Neural cell (in vitro differentiated cells): Measurements from ENCODE around the gene ITGBL1. TPM values are rescaled to one million over a fixed set of nuclear protein-coding genes. Genes with fewer than 3 reads are reported as not detected.

Experiments
- H2AFZ ChIP-seq: fragments of 200-600, 300-800 bp; sonication (generic), shearing (Covaris generic); 2 replicates; pipeline ENCODE4 v1.6.0; 2014; ENCODE audit warnings: low read depth, mild to moderate bottlenecking, antibody characterized with exemption, low read length, moderate library complexity
- H3F3A ChIP-seq: fragments of 200-600 bp; shearing (Covaris generic); 2 replicates; pipeline ENCODE4 v1.6.1; 2016; ENCODE audit warnings: mild to moderate bottlenecking, moderate library complexity, mixed read lengths, antibody characterized with exemption, low read length; ENCODE audit not compliant: insufficient read depth, poor library complexity, severe bottlenecking
- H3K27ac ChIP-seq: fragments of 200-600, 300-800 bp; sonication (generic), shearing (Covaris generic); 2 replicates; pipeline ENCODE4 v1.5.1; 2014; ENCODE audit warnings: mild to moderate bottlenecking, low read length, moderate library complexity
- H3K27me3 ChIP-seq: fragments of 300-800, 200-600 bp; sonication (generic), shearing (Covaris generic); 2 replicates; pipeline ENCODE4 v1.6.0; 2014; ENCODE audit warnings: mild to moderate bottlenecking, low read depth, low read length, moderate library complexity; ENCODE audit not compliant: insufficient read depth
- H3K36me3 ChIP-seq: fragments of 300-800, 200-600 bp; sonication (generic), shearing (Covaris generic); 2 replicates; pipeline ENCODE4 v1.5.1; 2014; ENCODE audit warnings: mild to moderate bottlenecking, antibody characterized with exemption, low read length, moderate library complexity; ENCODE audit not compliant: insufficient read depth
- H3K4me2 ChIP-seq: fragments of 300-800, 200-600 bp; sonication (generic), shearing (Covaris generic); 2 replicates; pipeline ENCODE4 v1.6.0; 2014; ENCODE audit warnings: mild to moderate bottlenecking, low read length
- H3K4me3 ChIP-seq: fragments of 300-800, 200-600 bp; sonication (generic), shearing (Covaris generic); 2 replicates; pipeline ENCODE4 v1.5.1; 2014; ENCODE audit warnings: mild to moderate bottlenecking, low read length, moderate library complexity
- H3K79me2 ChIP-seq: fragments of 200-600 bp; shearing (Covaris generic); replicated peaks from 2 replicates; pipeline ENCODE4 v1.6.0; 2014; ENCODE audit warnings: mild to moderate bottlenecking, low read length, moderate library complexity; ENCODE audit not compliant: insufficient read depth
- H3K9ac ChIP-seq: fragments of 300-800, 200-600 bp; sonication (generic), shearing (Covaris generic); 2 replicates; pipeline ENCODE4 v1.6.1; 2016; ENCODE audit warnings: mild to moderate bottlenecking, low read length, mixed read lengths
- H3K9me2 ChIP-seq: fragments of 200-600 bp; shearing (Covaris generic); 2 replicates; pipeline ENCODE4 v1.6.1; 2016; ENCODE audit warnings: mild to moderate bottlenecking, low read length, mixed read lengths; ENCODE audit not compliant: insufficient read depth
- H3K9me3 ChIP-seq: fragments of 200-600, 300-800 bp; sonication (generic), shearing (Covaris generic); 2 replicates; pipeline ENCODE4 v1.6.1; 2016; ENCODE audit warnings: mild to moderate bottlenecking, mixed run types, low read length, moderate library complexity, mixed read lengths
- H4K20me1 ChIP-seq: fragments of 200-600 bp; shearing (Covaris generic); 2 replicates; pipeline ENCODE4 v1.6.1; 2016; ENCODE audit warnings: mild to moderate bottlenecking, mixed run types; ENCODE audit not compliant: insufficient read depth
- EP300 ChIP-seq: fragments of 450-650 bp; conservative IDR thresholded peaks from 2 replicates; pipeline ENCODE4 v1.6.1; 2014; ENCODE audit warnings: antibody characterized with exemption, mild to moderate bottlenecking, moderate library complexity; ENCODE audit not compliant: poor library complexity, severe bottlenecking
- EZH2 ChIP-seq: fragments of 200-600, 300-800 bp; shearing (Covaris generic), sonication (generic); IDR thresholded peaks from 2 replicates; pipeline ENCODE4 v1.6.1; 2014; ENCODE audit warnings: antibody characterized with exemption, low read length, borderline replicate concordance, mild to moderate bottlenecking; ENCODE audit not compliant: insufficient read depth, poor library complexity, severe bottlenecking
- MXI1 ChIP-seq: fragments of 450-650 bp; conservative IDR thresholded peaks from 2 replicates; pipeline ENCODE4 v1.6.1; 2014; ENCODE audit warnings: antibody characterized with exemption, mild to moderate bottlenecking; ENCODE audit not compliant: poor library complexity, severe bottlenecking
- POLR2AphosphoS5 ChIP-seq: IDR thresholded peaks from 2 replicates; pipeline ENCODE4 v1.6.1; 2012
- RAD21 ChIP-seq: fragments of 450-650 bp; conservative IDR thresholded peaks from 2 replicates; pipeline ENCODE4 v1.6.1; 2014; ENCODE audit warnings: antibody characterized with exemption, mild to moderate bottlenecking, moderate library complexity
- REST ChIP-seq: IDR thresholded peaks from 2 replicates; pipeline ENCODE4 v1.6.1; 2012; ENCODE audit warnings: borderline replicate concordance
- SMC3 ChIP-seq: fragments of 450-650 bp; conservative IDR thresholded peaks from 2 replicates; pipeline ENCODE4 v1.6.1; 2014; ENCODE audit warnings: antibody characterized with exemption, mild to moderate bottlenecking, moderate library complexity; ENCODE audit not compliant: poor library complexity
- TAF1 ChIP-seq: IDR thresholded peaks from 2 replicates; pipeline ENCODE4 v1.6.1; 2012; ENCODE audit warnings: low read depth
- polyA minus RNA-seq: library from RNA; depleted of rRNA, polyadenylated mRNA; stranded (reverse); fragments of >200 nt; gene quantifications from 2 replicates; pipeline ENCODE4 v1.2.3, GENCODE V29; 2014
- polyA plus RNA-seq: library from polyadenylated mRNA; depleted of rRNA; stranded (reverse); fragments of >200 nt; gene quantifications from 2 replicates; pipeline ENCODE4 v1.2.3, GENCODE V29; 2014
- TF ChIP-seq, protein P1 (sequence below): fragments of 450-650 bp; IDR thresholded peaks from 2 replicates; pipeline ENCODE4 v1.5.1; 2014; ENCODE audit warnings: antibody characterized with exemption, mild to moderate bottlenecking, moderate library complexity; ENCODE audit not compliant: poor library complexity, severe bottlenecking

The ITGBL1 gene
- polyA plus RNA-seq (0.46 and 0.84 TPM in 2 replicates), polyA minus RNA-seq (0.49 and 0.58 TPM in 2 replicates)

DNA sequence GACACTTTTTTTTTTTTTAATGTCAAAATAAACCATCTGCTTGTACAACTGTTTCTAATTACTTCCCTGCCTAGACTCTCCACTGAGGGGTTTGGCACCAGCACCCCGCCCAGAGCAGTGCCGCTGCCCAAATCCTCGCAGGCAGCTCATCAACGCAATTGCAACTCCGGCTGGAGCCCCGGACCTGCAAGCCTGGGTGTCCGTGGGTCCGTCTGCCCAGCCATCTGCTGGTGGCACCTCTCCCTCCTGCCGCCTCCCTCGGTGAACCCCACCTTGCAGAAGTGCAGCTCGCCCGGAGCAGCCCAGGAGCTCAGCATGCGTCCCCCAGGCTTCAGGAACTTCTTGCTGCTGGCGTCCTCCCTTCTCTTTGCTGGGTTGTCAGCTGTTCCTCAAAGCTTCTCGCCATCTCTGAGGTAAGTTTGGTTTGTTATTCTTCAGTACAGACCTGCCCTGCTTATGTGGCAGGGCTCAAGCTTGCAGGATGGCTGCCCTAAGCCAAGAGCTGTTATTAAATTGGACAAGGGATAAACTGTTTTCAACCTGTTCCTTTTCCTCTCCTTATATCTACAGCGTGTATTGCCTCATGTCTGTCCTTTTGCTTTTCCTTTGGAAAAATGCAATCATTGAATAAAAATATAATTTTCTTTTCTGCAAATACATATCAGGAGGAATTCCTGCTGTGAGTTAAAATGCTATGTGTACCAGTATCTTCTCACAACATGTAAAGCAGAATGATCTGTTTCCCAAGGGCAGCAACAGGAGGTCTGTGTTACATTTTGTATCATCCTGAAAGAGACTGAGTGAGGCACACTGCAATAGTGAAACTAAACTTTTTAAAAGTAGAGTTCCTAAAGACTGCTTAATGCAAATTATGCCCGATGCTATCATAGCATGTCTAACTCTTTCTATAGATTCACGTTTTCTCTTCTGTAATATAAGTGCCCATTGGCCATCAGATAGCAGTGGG is at the start of gene ITGBL1:
ITGBL1 (plus strand) TSS at position 157 of the 967 bp plus-strand sequence; CDS start at position 316, 159 bp downstream.
- Histone ChIP-seq H3F3A (no peaks in the 10 kb centered on the region), H2AFZ (no peak within 1 kb of the TSS), H3K79me2 (no peaks in the 10 kb centered on the region), H4K20me1 (no peaks in the 10 kb centered on the region), H3K27ac (no peak within 1 kb of the TSS), H3K27me3 (no peaks in the 10 kb centered on the region), H3K36me3 (no peaks in the 10 kb centered on the region), H3K9ac (no peak within 1 kb of the TSS), H3K4me3 (no peak within 1 kb of the TSS), H3K4me2 (no peak within 1 kb of the TSS), H3K9me3 (no peaks in the 10 kb centered on the region), H3K9me2 (no peaks in the 10 kb centered on the region)
- TF ChIP-seq SMC3 (no peak), TAF1 (no peak), REST (no peak), EP300 (no peak), RAD21 (no peak)
- TF ChIP-seq, protein P1, sequence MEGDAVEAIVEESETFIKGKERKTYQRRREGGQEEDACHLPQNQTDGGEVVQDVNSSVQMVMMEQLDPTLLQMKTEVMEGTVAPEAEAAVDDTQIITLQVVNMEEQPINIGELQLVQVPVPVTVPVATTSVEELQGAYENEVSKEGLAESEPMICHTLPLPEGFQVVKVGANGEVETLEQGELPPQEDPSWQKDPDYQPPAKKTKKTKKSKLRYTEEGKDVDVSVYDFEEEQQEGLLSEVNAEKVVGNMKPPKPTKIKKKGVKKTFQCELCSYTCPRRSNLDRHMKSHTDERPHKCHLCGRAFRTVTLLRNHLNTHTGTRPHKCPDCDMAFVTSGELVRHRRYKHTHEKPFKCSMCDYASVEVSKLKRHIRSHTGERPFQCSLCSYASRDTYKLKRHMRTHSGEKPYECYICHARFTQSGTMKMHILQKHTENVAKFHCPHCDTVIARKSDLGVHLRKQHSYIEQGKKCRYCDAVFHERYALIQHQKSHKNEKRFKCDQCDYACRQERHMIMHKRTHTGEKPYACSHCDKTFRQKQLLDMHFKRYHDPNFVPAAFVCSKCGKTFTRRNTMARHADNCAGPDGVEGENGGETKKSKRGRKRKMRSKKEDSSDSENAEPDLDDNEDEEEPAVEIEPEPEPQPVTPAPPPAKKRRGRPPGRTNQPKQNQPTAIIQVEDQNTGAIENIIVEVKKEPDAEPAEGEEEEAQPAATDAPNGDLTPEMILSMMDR, result no peak

GRCh38 chr13:101406791-101407190 is 45.7 kb upstream of the ITGBL1 start:
- no peaks in the 10 kb centered on the region for H4K20me1 ChIP-seq
- H3K4me3 ChIP-seq, result no peak overlapping the region
- H3K36me3 ChIP-seq, result no peaks in the 10 kb centered on the region
- no peak overlapping the region for H3K9ac ChIP-seq
- H2AFZ ChIP-seq, result no peak overlapping the region
- no peak overlapping the region for H3K4me2 ChIP-seq
- no peaks in the 10 kb centered on the region for H3K27me3 ChIP-seq
- H3F3A ChIP-seq, result no peaks in the 10 kb centered on the region
- H3K79me2 ChIP-seq, result no peaks in the 10 kb centered on the region
- H3K9me3 ChIP-seq, result no peaks in the 10 kb centered on the region
- no peak overlapping the region for H3K27ac ChIP-seq
- no peaks in the 10 kb centered on the region for H3K9me2 ChIP-seq
- TF ChIP-seq EZH2, result no peak
- TF ChIP-seq MXI1, result no peak
- TF ChIP-seq RAD21, result no peak
- no peak for TF ChIP-seq REST
- TF ChIP-seq EP300, result no peak
- TF ChIP-seq POLR2AphosphoS5, result no peak
- TF ChIP-seq TAF1, result no peak
- TF ChIP-seq, protein P1, result no peak
- no peak for TF ChIP-seq SMC3
